Esophagus muscularis mucosa (tissue), 3 donors: ENCODE data around the gene USP24.

Source experiments
- POLR2A ChIP-seq: fragments of 450-650 bp; IDR thresholded peaks from one replicate; pipeline ENCODE4 v1.6.1; 2017; ENCODE audit warnings: antibody characterized with exemption, moderate library complexity, mild to moderate bottlenecking, low read depth
- POLR2AphosphoS5 ChIP-seq, 2 donors: sonication (generic); formaldehyde crosslinking; IDR thresholded peaks; one replicate each; pipeline ENCODE4 v1.6.1; 2017; ENCODE audit warnings: antibody characterized with exemption in 2 of 2
- TF ChIP-seq, protein P1 (sequence below), 3 experiments: fragments of 200-600 bp in 2 of 3; fragments of 450-650 bp in 1 of 3; sonication (generic) in 2 of 3; IDR thresholded peaks; one replicate each; pipeline ENCODE4 v1.5.1; 2017 to 2019; ENCODE audit warnings: antibody characterized with exemption in 3 of 3, mild to moderate bottlenecking in 2 of 3, moderate library complexity in 1 of 3

DNA sequence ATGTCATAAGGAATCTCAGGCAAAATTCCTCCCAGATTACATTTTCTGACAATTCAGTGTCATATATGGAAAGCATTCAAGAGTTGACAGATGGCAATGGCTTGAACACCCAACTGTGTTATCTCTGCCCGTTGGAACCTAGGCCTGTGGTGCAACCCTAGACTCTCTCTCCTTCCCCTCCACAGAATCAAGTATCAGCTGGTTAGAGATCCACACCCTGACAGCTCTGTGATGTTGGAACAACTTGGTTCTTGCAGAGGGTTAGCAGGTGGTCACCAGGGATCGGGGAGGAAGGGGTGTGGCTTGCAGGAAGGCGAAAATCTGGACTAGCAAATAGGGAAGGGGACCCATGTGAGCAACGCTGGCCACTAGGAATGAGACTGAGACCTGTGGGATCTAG is 149.5 kb downstream of the USP24 start:
- TF ChIP-seq POLR2AphosphoS5 (IDR thresholded peaks at IDR 0.05) (no peak), POLR2A (no peak)
- TF ChIP-seq, protein P1, sequence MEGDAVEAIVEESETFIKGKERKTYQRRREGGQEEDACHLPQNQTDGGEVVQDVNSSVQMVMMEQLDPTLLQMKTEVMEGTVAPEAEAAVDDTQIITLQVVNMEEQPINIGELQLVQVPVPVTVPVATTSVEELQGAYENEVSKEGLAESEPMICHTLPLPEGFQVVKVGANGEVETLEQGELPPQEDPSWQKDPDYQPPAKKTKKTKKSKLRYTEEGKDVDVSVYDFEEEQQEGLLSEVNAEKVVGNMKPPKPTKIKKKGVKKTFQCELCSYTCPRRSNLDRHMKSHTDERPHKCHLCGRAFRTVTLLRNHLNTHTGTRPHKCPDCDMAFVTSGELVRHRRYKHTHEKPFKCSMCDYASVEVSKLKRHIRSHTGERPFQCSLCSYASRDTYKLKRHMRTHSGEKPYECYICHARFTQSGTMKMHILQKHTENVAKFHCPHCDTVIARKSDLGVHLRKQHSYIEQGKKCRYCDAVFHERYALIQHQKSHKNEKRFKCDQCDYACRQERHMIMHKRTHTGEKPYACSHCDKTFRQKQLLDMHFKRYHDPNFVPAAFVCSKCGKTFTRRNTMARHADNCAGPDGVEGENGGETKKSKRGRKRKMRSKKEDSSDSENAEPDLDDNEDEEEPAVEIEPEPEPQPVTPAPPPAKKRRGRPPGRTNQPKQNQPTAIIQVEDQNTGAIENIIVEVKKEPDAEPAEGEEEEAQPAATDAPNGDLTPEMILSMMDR (IDR thresholded peaks at IDR 0.05): no peak
